ENCODE data around the gene STT3B. TPM values are rescaled to one million over a fixed set of nuclear protein-coding genes. Genes with fewer than 3 reads are reported as not detected.

The STT3B gene
- total and polyA plus RNA-seq, 7 donors, result 10.8 to 107 (median 64.1) TPM

GRCh38 chr3:31615071-31615875 is 82.5 kb downstream of the STT3B start:
- WGBS, 2 donors, result 65 to 80% methylated on average over 4 of the region's 4 CpGs
- Histone ChIP-seq H3K4me1 (peaks cover 0 to 11% (median 0%) of the 10 kb centered on the region in 4 donors), H3K4me3 (no peak overlapping the region), H3K27ac (no peak overlapping the region), H3K36me3 (peaks cover 0 to 17% (median 2%) of the 10 kb centered on the region in 4 donors), H3K9me3 (no peaks in the 10 kb centered on the region), H3K27me3 (no peaks in the 10 kb centered on the region)
- TF ChIP-seq CTCF (IDR thresholded peaks at IDR 0.05), result no peak
- DNase-seq, result no peak
- intact Hi-C loops (cut with DNase I), result no loop called here

DNA sequence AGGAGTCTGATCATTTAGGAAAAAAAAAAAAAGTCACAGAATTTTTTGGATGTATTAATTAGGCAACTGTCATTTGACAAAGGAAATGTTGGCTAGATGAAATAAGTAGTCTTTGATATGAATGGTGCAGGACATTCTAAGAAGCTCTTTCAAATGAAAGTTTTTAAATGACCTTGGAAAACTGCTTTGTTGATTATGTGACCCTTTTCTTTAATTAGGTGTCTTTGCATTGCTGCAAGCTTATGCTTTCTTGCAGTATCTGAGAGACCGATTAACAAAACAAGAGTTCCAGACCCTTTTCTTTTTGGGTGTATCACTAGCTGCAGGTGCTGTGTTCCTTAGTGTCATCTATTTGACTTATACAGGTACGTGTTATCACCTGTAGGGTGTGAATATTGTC is 84.0 kb downstream of the STT3B start:
- Histone ChIP-seq H3K9me3 (no peaks in the 10 kb centered on the region), H3K4me3 (no peak overlapping the region), H3K4me1 (peaks cover 0 to 11% (median 0%) of the 10 kb centered on the region in 4 donors), H3K36me3 (peaks cover 0 to 24% (median 0%) of the 10 kb centered on the region in 4 donors), H3K27ac (no peak overlapping the region), H3K27me3 (no peaks in the 10 kb centered on the region)
- no peak for TF ChIP-seq EP300 (IDR thresholded peaks at IDR 0.05)
- TF ChIP-seq POLR2A (IDR thresholded peaks at IDR 0.05), result no peak
- TF ChIP-seq POLR2AphosphoS5 (IDR thresholded peaks at IDR 0.05), result no peak
- TF ChIP-seq CTCF (IDR thresholded peaks at IDR 0.05), result no peak
- intact Hi-C loops (cut with DNase I), result no loop called here
- 83 to 84% methylated on average over 2 of the region's 2 CpGs for WGBS, 2 donors
- no peak for DNase-seq

DNA sequence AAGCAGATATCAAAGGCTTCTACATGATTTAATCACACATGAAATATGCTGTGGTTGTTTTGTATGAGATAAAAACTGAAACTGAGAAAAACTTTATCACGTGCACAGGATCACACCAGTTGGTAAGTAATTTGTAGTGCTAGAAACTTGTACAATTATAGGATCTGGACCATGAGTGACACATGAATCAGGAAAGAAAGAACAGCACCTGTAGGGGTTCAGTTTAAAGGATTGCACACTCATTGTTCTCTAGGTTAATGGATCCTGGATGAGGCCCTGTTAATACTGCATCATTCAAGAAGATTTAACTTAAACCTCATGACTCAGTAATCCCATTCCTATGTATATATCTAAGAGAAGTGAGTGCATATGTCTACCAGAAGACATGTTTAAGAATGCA is 87.9 kb downstream of the STT3B start:
- no peak for DNase-seq
- WGBS, 2 donors, result 85 to 87% methylated on average over 1 of the region's 1 CpG

DNA sequence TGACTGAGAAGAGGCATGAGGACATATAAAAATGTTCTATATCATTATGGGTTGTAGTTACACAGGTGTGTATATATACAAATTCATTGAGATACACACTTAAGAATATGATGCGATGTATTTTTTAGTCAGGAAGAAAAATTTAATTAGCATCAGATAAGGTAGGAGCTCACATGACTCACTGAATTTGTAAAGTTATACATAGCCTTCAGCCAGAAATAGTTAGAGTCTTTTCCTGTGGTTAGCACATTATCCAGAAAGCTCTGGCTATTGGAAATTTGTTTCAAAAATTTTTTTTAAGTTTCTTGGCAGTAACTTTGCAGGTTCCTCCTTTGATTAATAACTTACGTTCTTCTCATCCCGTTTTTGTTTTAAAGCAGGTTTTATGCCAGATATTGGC is 88.6 kb downstream of the STT3B start:
- Histone ChIP-seq H3K4me3 (no peak overlapping the region), H3K27ac (no peak overlapping the region), H3K9me3 (no peaks in the 10 kb centered on the region), H3K4me1 (no peaks in the 10 kb centered on the region), H3K27me3 (no peaks in the 10 kb centered on the region), H3K36me3 (peaks cover 0 to 52% (median 7%) of the 10 kb centered on the region in 4 donors)
- DNase-seq, result no peak
- no peak for TF ChIP-seq CTCF (IDR thresholded peaks at IDR 0.05)
- TF ChIP-seq EP300 (IDR thresholded peaks at IDR 0.05), result no peak
- TF ChIP-seq POLR2A (IDR thresholded peaks at IDR 0.05), result no peak
- no peak for TF ChIP-seq POLR2AphosphoS5 (IDR thresholded peaks at IDR 0.05)
- WGBS, 2 donors, result 83 to 95% methylated on average over 3 of the region's 3 CpGs
- intact Hi-C loops (cut with DNase I), result no loop called here

More for the DNA sequence above, 87.9 kb downstream of the STT3B start:
- TF ChIP-seq POLR2AphosphoS5 (IDR thresholded peaks at IDR 0.05) (no peak), EP300 (IDR thresholded peaks at IDR 0.05) (no peak), CTCF (IDR thresholded peaks at IDR 0.05) (no peak), POLR2A (IDR thresholded peaks at IDR 0.05) (no peak)
- intact Hi-C loops (cut with DNase I), result no loop called here
- no peaks in the 10 kb centered on the region for H3K4me1 ChIP-seq
- no peak overlapping the region for H3K27ac ChIP-seq
- H3K36me3 ChIP-seq, result peaks cover 0 to 45% (median 7%) of the 10 kb centered on the region in 4 donors
- H3K4me3 ChIP-seq, result no peak overlapping the region
- H3K9me3 ChIP-seq, result no peaks in the 10 kb centered on the region
- no peaks in the 10 kb centered on the region for H3K27me3 ChIP-seq
